A673 (cell line): ENCODE measurements around the gene TTC5.
"Not testable (repeated sequence)": the region's sequence is repeated elsewhere in the genome, so short reads cannot be mapped to it uniquely, and the experiment has no call there.

Experiments used
- EZH2 ChIP-seq: fragments of 200-600 bp; sonication (generic); IDR thresholded peaks from 2 replicates; pipeline ENCODE4 v1.6.1; 2017; ENCODE audit warnings: borderline replicate concordance, low read depth, mild to moderate bottlenecking, mixed read lengths, antibody characterized with exemption, low read length; ENCODE audit not compliant: poor library complexity, severe bottlenecking
- TF ChIP-seq, protein P1 (sequence below): fragments of 300-800, 200-600 bp; sonication (generic); conservative IDR thresholded peaks from 2 replicates; pipeline ENCODE4 v1.5.1; 2017; ENCODE audit warnings: low read depth, mild to moderate bottlenecking, antibody characterized with exemption, low read length, moderate library complexity, mixed read lengths

DNA sequence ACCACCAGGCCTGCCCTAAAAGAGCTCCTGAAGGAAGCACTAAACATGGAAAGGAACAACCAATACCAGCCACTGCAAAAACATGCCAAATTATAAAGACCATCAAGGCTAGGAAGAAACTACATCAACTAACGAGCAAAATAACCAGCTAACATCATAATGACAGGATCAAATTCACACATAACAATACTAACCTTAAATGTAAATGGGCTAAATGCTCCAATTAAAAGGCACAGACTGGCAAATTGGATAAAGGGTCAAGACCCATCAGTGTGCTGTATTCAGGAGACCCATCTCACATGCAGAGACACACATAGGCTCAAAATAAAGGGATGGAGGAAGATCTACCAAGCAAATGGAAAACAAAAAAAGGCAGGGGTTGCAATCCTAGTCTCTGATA, 23.8 kb downstream of the TTC5 start:
- not testable (repeated sequence) for TF ChIP-seq EZH2
- TF ChIP-seq, protein P1, sequence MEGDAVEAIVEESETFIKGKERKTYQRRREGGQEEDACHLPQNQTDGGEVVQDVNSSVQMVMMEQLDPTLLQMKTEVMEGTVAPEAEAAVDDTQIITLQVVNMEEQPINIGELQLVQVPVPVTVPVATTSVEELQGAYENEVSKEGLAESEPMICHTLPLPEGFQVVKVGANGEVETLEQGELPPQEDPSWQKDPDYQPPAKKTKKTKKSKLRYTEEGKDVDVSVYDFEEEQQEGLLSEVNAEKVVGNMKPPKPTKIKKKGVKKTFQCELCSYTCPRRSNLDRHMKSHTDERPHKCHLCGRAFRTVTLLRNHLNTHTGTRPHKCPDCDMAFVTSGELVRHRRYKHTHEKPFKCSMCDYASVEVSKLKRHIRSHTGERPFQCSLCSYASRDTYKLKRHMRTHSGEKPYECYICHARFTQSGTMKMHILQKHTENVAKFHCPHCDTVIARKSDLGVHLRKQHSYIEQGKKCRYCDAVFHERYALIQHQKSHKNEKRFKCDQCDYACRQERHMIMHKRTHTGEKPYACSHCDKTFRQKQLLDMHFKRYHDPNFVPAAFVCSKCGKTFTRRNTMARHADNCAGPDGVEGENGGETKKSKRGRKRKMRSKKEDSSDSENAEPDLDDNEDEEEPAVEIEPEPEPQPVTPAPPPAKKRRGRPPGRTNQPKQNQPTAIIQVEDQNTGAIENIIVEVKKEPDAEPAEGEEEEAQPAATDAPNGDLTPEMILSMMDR, result not testable (repeated sequence)
